AG04449 (cell line): ENCODE data around the gene SYNPO2L.
"Not testable (repeated sequence)": the region's sequence is repeated elsewhere in the genome, so short reads cannot be mapped to it uniquely, and the experiment has no call there.

Source experiments
- CTCF ChIA-PET: fragments of 350-600 bp; formaldehyde crosslinking; extraction: SDS; loops from one replicate; lab custom pipeline; 2021; ENCODE audit warnings: antibody characterized with exemption; lab: Yijun Ruan, JAX
- POLR2A ChIA-PET: fragments of 400-600, 350-600 bp; formaldehyde crosslinking; extraction: SDS; loops from one replicate; lab custom pipeline; 2020; ENCODE audit warnings: antibody characterized with exemption, inconsistent platforms; lab: Yijun Ruan, JAX
- DNase-seq: peaks from one replicate; pipeline ENCODE4 v3.0.0-alpha.2; 2010; ENCODE audit warnings: low read depth, low spot score
- H3K4me3 ChIP-seq: 2 replicates; pipeline ENCODE4 v1.5.1; 2011; ENCODE audit warnings: low read depth, mild to moderate bottlenecking, control low read depth, low read length
- TF ChIP-seq, protein P1 (sequence below): IDR thresholded peaks from one replicate; pipeline ENCODE4 v1.5.1; 2011; ENCODE audit warnings: mild to moderate bottlenecking, moderate library complexity, low read length, control low read depth, inconsistent platforms; ENCODE audit not compliant: insufficient read depth; ENCODE audit errors: missing control alignments

The SYNPO2L gene, protein sequence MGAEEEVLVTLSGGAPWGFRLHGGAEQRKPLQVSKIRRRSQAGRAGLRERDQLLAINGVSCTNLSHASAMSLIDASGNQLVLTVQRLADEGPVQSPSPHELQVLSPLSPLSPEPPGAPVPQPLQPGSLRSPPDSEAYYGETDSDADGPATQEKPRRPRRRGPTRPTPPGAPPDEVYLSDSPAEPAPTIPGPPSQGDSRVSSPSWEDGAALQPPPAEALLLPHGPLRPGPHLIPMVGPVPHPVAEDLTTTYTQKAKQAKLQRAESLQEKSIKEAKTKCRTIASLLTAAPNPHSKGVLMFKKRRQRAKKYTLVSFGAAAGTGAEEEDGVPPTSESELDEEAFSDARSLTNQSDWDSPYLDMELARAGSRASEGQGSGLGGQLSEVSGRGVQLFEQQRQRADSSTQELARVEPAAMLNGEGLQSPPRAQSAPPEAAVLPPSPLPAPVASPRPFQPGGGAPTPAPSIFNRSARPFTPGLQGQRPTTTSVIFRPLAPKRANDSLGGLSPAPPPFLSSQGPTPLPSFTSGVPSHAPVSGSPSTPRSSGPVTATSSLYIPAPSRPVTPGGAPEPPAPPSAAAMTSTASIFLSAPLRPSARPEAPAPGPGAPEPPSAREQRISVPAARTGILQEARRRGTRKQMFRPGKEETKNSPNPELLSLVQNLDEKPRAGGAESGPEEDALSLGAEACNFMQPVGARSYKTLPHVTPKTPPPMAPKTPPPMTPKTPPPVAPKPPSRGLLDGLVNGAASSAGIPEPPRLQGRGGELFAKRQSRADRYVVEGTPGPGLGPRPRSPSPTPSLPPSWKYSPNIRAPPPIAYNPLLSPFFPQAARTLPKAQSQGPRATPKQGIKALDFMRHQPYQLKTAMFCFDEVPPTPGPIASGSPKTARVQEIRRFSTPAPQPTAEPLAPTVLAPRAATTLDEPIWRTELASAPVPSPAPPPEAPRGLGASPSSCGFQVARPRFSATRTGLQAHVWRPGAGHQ

DNA sequence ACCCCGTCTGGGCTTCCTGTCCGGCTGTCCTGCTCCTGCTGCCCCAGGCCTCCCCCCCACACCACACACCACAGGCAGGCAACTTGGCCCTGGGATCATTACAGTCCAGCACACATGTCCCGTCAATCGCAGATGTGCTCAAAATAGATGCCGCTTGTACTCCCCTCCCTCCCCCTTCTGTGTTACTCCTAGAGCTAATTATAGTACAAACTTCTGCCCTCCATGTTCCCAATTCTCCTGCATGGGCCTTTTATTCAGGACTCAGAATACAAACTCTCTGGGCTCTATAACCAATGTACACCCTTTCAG, at the start of gene SYNPO2L:
TSS of gene SYNPO2L (minus strand) at position 40 of the 309 bp plus-strand sequence. CDS start 107 bp downstream, outside the sequence.
- no peak for DNase-seq
- ChIA-PET POLR2A (no interaction called here), CTCF (no interaction called here)
- H3K4me3 ChIP-seq, result no peak within 1 kb of the TSS
- TF ChIP-seq, protein P1, sequence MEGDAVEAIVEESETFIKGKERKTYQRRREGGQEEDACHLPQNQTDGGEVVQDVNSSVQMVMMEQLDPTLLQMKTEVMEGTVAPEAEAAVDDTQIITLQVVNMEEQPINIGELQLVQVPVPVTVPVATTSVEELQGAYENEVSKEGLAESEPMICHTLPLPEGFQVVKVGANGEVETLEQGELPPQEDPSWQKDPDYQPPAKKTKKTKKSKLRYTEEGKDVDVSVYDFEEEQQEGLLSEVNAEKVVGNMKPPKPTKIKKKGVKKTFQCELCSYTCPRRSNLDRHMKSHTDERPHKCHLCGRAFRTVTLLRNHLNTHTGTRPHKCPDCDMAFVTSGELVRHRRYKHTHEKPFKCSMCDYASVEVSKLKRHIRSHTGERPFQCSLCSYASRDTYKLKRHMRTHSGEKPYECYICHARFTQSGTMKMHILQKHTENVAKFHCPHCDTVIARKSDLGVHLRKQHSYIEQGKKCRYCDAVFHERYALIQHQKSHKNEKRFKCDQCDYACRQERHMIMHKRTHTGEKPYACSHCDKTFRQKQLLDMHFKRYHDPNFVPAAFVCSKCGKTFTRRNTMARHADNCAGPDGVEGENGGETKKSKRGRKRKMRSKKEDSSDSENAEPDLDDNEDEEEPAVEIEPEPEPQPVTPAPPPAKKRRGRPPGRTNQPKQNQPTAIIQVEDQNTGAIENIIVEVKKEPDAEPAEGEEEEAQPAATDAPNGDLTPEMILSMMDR, result no peak

DNA sequence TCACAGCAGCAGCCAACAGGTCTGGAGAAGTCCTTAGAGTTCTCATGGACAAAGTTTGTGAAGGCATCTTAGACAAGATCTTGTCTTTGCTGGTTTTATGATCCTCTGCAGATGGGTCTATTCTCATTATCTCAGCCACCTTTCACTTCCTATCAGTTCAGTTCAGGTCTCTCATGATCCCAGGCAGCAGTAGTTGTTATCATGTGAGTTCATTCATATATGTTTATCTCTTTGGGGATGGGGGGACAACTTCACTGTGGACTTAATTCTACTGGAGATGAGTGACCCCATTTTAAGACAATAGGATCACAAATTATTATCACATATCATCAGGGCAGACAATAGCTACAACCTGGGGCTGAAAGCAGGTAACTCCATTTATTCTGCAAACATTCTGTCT, 48.1 kb upstream of the SYNPO2L start:
- DNase-seq, POLR2A ChIA-PET, CTCF ChIA-PET, H3K4me3 ChIP-seq: not testable (repeated sequence)

DNA sequence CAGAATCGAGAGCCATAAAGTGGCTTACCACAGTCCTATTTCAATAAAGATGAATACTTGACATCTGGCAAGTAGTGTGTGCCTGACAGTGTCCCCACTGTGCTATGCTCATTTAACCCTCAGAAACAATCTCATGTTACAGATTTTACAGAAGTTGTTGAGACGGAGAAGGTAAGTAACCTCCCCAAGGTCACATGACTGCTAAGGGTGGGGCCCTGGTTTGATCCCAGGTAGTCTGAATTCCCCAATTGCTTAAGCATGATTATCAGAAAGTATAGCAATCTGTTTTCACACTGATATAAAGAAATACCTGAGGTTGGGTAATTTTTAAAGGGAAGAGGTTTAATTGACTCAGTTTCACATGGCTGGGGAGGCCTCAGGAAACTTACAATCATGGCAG, 43.0 kb upstream of the SYNPO2L start:
- H3K4me3 ChIP-seq, DNase-seq, CTCF ChIA-PET, POLR2A ChIA-PET: not testable (repeated sequence)

DNA sequence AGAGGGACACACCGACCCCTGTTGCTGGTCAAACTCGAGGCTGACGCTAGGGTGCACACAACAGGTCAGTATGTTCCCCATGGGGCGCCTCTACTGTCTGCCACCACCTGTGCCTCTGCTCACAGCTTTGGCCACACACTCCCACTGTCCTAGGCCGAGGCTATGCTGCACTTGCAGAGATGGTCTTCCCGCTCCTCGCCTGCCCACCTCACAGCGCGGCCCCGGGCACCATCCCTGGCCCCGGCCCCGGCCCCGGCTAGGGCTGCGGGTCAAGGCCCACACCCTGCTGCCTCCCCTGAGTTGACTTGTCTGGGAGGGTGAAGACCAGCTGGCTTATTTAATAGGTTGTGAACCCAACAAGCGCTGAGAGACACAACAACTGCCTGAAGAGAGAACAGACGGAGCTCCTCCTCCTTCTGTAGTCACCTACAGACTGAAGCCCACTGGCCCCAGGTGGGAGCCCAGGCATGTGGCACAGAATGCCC, 41.9 kb upstream of the SYNPO2L start, which contains the start of gene AGAP5:
TSS of gene AGAP5 (minus strand) at position 435 of the 485 bp plus-strand sequence. CDS start at position 81, 354 bp downstream.
- POLR2A ChIA-PET, DNase-seq, H3K4me3 ChIP-seq, CTCF ChIA-PET: not testable (repeated sequence)

DNA sequence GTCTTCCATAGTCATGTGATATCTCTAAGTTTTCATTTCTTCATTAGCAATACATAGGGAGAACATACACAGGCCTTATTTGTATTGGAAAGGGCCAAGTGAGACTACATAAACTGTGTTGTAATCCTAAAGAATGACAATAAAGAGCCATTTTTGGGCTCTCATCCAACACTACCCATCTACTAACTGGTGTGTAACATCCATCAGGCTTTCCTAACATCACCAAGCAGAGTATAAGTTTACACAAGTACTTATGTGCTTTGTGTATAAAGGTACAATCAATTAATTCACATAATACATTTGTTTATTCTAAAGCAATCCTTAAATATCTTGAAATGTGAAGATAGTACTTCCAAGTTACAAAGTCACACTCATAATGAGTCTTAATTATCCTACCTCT, 39.5 kb upstream of the SYNPO2L start:
- CTCF ChIA-PET, H3K4me3 ChIP-seq, POLR2A ChIA-PET: not testable (repeated sequence)
- peak; percentile 0 for DNase-seq

DNA sequence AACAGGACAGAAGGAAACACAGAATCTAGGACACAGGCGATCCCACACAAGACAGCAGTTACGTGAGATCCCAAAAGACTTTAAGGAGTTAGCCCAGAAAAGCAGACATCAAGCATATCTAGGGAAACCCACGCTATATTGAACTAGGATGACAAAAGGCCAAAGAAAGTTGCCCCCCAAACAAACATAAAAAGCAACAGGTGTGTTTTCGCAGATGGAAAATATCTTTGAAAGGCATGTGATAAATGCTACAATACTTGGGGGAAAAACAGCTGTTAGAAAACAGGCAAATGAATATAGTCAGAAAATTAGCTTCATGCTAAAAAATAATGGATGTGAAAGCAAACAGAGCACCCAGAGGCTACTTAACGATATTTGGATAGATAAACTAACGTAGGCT, 34.9 kb upstream of the SYNPO2L start:
- H3K4me3 ChIP-seq, POLR2A ChIA-PET, DNase-seq, CTCF ChIA-PET: not testable (repeated sequence)

DNA sequence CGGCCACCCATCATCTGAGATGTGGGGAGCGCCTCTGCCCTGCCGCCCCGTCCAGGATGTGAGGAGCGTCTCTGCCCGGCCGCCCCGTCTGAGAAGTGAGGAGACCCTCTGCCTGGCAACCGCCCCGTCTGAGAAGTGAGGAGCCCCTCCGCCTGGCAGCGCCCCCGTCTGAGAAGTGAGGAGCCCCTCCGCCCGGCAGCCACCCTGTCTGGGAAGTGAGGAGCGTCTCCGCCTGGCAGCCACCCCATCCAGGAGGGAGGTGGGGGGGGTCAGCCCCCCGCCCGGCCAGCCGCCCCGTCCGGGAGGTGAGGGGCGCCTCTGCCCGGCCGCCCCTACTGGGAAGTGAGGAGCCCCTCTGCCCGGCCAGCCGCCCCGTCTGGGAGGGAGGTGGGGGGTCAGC, 33.8 kb upstream of the SYNPO2L start:
- DNase-seq, CTCF ChIA-PET, H3K4me3 ChIP-seq, POLR2A ChIA-PET: not testable (repeated sequence)

DNA sequence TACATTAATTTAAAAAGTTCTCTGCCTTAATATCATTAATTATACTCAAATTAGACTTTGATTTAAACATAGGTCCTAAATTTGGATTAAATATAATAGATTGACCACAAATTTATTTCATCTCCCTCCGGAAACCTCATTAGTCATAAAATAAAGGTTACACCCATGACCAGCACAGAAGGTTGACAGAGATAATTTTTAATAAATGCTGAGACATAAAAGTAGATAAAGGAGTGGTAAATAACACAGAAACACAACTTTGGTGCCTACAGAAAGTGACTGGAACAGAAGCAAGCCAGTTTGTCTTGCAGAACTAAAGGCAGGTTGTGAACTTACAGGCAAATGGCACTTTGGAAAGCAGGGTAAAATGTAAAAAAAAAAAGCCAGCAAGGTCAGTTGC, 31.8 kb upstream of the SYNPO2L start:
- POLR2A ChIA-PET, H3K4me3 ChIP-seq, DNase-seq, CTCF ChIA-PET: not testable (repeated sequence)

DNA sequence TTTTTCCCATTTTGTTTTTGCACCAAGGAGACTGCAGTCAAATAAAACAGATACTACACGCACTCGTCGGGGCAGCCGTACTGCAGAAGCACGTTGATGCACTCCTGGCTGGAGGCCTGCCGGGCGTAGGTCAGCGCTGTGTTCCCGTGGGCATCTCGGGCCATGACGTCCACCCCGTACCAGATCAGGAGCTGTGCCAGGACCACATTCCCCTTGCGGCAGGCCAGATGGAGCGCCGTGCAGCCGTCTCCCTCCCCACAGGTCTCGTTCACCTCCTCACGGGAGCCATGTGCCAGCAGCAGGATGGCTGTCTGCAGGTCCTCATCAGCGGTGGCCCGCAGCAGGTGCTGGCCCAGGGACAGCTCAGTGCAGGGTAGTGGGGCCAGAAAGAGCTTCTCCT, 18.7 kb upstream of the SYNPO2L start:
- POLR2A ChIA-PET, DNase-seq, H3K4me3 ChIP-seq, CTCF ChIA-PET: not testable (repeated sequence)

DNA sequence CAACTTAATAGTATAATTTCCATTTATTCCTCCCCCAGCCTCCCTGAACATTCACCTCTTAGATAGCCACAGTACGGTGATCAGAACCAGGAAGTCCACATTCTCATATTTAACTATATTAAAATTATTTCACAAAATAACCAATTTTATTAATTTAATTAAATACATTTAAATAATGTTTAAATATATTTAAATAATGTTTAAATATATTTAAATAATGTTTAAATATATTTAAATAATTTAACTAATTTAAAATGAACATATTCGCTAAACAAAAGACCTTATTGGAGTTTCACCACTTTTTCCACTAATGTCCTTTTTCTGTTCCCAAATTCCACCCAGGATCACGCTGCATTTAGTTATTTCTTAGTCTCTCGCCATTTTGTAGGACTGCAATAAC, 12.5 kb upstream of the SYNPO2L start:
- CTCF ChIA-PET, POLR2A ChIA-PET, DNase-seq: not testable (repeated sequence)

DNA sequence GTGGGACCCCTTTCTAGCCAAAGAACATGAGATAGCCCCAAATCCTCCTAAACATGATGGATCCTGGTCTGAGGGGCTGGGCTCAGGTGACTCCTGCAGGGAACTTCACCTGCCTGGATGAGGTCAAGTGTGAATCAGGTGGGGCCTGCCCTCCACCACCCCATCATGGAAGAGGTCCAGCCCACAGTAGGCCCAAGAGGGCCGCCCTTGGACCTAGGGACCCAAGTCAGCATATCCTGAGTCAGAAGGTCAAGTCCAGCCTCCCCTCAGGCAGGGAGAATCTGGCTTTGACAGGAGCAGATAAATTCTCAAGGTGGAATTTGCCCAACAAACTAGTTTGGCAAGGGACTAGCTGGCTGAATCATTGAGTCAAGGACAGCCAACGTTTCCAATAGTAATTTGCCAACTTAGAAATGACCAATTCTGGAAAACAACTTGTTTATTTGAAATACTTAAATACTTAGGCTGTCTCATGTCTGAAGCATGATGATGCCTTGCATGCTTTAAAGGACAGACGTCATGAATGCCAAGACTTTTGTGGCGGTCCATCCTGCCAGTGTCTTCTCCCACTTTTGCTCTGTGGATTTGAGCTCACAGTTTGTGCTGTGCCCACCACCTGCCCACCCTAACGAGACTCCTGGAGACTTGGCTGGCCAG, 10.5 kb upstream of the SYNPO2L start:
- POLR2A ChIA-PET, DNase-seq, CTCF ChIA-PET, H3K4me3 ChIP-seq: not testable (repeated sequence)

More for the DNA sequence above, 12.5 kb upstream of the SYNPO2L start:
- not testable (repeated sequence) for H3K4me3 ChIP-seq

DNA sequence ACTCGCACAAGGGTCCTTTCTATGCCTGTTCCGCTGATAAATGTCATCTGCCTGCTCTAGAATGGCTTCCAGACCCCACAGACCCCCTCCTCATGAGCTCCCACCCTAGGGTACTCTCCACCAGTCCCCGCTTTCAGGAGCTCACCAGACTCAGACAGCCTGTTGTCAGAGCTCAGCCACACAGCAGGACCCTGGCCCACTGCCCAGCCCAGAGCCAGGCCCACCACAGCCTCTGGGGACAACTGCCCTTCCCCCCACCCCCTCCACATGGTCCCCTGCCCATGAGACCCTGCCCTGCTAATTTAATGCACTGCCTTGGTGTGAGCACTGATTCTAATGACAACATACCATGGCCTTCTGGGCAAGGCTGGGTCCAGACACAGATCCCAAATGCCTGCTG, 9.8 kb upstream of the SYNPO2L start:
- H3K4me3 ChIP-seq, POLR2A ChIA-PET, DNase-seq, CTCF ChIA-PET: not testable (repeated sequence)

DNA sequence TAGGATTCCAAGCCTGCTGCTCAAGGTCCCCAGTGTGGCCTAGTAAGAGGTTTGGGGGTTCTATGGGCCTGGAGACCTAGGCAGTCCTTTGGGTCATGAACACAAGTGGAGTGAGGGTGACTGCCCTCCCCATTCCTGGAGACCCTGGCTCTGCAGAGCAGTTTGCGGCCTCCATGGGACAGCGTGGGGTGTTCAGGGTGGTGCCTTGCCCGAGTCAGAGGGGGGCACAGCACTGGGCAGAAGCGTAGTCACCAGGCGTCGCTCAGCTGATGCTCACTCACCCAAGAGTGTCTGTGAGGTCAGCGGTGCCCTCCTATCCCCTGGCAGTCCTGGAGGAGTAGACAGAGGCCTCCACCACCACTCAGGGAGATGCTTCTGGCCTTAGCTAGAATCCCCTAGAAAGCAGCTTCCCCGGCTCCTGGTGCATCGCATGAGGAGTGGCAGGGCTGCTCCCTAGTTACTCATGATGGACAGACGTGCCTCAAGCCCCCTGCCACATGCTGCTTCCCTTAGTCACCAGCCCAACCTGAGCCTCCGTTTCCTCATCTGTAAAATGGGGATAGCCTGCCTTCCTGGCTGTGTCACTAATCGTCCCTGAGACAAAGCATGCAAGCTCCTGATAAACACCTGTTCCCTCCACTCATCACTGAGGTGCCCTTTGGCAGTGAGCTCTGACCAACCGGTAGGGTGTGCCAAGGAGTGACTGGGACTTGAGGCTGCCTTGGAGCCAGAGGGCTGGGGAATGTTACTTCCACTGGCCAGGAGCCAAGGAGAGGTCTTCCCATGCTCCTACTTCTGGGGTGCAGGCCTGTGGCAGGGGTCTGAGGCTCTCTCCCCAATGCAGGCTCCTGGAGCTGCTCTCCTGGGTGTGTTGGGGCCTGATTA, 8.6 kb upstream of the SYNPO2L start:
- CTCF ChIA-PET, POLR2A ChIA-PET, DNase-seq, H3K4me3 ChIP-seq: not testable (repeated sequence)

DNA sequence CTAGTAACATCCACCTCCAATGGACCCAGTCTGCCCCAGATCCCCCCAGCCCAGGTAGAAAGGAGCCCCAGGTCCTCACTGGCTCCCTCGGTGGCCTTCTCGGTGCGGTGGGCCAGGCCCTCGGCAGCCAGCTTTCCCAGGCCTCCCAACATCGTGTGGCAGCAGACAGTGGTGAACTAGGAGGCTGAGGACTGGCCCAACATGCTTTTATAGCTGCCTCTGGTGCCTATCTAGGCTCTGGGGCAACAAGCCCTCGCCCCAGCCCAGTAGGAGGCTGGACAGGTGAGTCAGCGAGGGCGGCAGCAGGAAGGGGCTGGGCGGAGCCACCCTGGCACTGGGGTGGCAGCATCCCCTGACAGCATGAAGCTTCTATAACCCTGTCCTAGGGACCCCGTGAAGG, 7.8 kb upstream of the SYNPO2L start:
- CTCF ChIA-PET, H3K4me3 ChIP-seq, DNase-seq, POLR2A ChIA-PET: not testable (repeated sequence)
